ENCODE results near the gene LBHD1.
"Not testable (repeated sequence)": the region's sequence is repeated elsewhere in the genome, so short reads cannot be mapped to it uniquely, and the experiment has no call there.

The LBHD1 gene

GRCh38 chr11:62621027-62621566, 51.0 kb downstream of the LBHD1 start:
- no peak for DNase-seq (ENCODE audit: low read depth in 2 of 2)

GRCh38 chr11:62616957-62617356, 55.1 kb downstream of the LBHD1 start:
- DNase-seq (ENCODE audit: low read depth in 2 of 2), result not testable (repeated sequence)

DNA sequence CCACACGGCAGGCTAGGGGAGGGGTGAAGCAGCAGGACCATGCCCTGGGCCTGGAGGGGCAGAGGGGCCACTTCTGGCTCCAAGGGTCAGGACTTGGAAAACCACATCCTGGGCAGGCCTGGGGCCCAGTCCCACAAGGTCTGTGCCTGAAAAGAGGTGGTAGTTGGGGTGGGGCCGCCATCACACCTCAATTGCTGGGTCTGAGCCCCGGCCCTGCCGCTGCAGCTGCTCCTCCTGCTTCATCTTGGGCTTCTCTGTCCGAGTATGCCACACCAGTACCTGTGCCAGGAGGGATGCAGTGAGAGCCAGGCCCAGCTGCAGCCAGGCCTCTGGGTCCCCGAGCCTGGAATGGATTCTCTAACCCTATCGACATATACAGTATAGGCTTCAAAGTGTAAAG, 56.5 kb downstream of the LBHD1 start:
- DNase-seq (ENCODE audit: low read depth in 2 of 2), result no peak

DNA sequence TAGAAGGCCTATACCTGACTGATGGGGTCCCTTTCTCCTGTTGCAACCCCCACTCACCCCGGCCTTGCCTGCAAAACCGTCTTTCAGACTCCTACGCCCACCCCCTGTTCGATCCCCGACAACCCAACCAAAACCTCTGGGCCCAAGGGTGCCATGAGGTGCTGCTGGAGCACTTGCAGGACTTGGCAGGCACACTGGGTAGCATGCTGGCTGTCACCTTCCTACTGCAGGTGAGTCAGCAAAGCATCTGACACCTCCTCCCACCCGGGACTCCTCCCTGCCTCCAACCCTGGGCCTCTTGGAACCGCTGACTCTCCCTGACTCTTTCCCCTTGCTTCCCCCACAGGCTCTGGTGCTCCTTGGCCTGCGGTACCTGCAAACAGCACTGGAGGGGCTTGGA, 57.8 kb downstream of the LBHD1 start:
- DNase-seq (ENCODE audit: low read depth in 2 of 2), result no peak

DNA sequence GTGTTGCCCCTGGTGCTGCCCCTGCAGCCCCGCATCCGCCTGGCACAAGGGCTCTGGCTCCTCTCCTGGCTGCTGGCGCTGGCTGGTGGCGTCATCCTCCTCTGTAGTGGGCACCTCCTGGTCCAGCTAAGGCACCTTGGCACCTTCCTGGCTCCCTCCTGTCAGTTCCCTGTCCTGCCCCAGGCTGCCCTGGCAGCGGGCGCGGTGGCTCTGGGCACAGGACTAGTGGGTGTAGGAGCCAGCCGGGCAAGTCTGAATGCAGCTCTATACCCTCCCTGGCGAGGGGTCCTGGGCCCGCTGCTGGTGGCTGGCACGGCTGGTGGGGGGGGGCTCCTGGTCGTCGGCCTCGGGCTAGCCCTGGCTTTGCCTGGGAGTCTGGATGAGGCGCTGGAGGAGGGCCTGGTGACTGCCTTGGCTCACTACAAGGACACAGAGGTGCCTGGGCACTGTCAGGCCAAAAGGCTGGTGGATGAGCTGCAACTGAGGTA, 58.7 kb downstream of the LBHD1 start:
- DNase-seq (ENCODE audit: low read depth in 2 of 2), result no peak

All from stimulated activated CD8-positive, alpha-beta memory T cell treated with anti-CD3 and anti-CD28 coated beads, Interleukin-2, amount 100 ng/mL, for 1 hour (primary cell).